Measurements from ENCODE around the gene KIAA0825. TPM values are rescaled to one million over a fixed set of nuclear protein-coding genes. Genes with fewer than 3 reads are reported as not detected.

KIAA0825 gene
- total and polyA plus RNA-seq, 2 experiments from 2014 or later, result 3.0 to 7.0 TPM

- 81 to 88% methylated on average over 4 of the region's 4 CpGs for WGBS, 2 experiments (ENCODE audit: low coverage in 1 of 2, low lambda C conversion rate in 2 of 2, missing lambda C conversion rate in 2 of 2)
- no peak overlapping the region for H3K9ac ChIP-seq
- no peaks in the 10 kb centered on the region for H3K4me1 ChIP-seq (ENCODE audit: insufficient read depth)
- no peak overlapping the region for H3K4me3 ChIP-seq
- no peaks in the 10 kb centered on the region for H3K9me2 ChIP-seq (ENCODE audit: insufficient read depth)
- 0 out of 2 replicates have a peak, but pooled peaks cover 2% of the 10 kb centered on the region for H3F3A ChIP-seq (ENCODE audit: insufficient read depth)
- H3K9me3 ChIP-seq (ENCODE audit: low read depth), result no peaks in the 10 kb centered on the region
- H3K27ac ChIP-seq, result no peak overlapping the region
- no peak for DNase-seq
- no peak for TF ChIP-seq EZH2 (IDR thresholded peaks at IDR 0.05; ENCODE audit: insufficient read depth, poor library complexity, severe bottlenecking)
- no peak for TF ChIP-seq EZH2phosphoT487 (IDR thresholded peaks at IDR 0.05; ENCODE audit: insufficient read depth, low read depth)
- no peak overlapping the region for H2AFZ ChIP-seq
- no peak overlapping the region for H3K4me2 ChIP-seq (ENCODE audit: unreplicated experiment)
- H3K79me2 ChIP-seq (ENCODE audit: insufficient read depth), result no peaks in the 10 kb centered on the region
- no peaks in the 10 kb centered on the region for H4K20me1 ChIP-seq (ENCODE audit: insufficient read depth)
- H3K36me3 ChIP-seq (ENCODE audit: low read depth), result no peaks in the 10 kb centered on the region; the same call in 1 of the 2 replicates
- in situ Hi-C loops (cut with MboI), result no loop called here
- H3K27me3 ChIP-seq (replicated peaks; ENCODE audit: insufficient read depth), result no peaks in the 10 kb centered on the region
These were observed 160.6 kb downstream of the KIAA0825 start for GRCh38 chr5:94457788-94458187.

DNA sequence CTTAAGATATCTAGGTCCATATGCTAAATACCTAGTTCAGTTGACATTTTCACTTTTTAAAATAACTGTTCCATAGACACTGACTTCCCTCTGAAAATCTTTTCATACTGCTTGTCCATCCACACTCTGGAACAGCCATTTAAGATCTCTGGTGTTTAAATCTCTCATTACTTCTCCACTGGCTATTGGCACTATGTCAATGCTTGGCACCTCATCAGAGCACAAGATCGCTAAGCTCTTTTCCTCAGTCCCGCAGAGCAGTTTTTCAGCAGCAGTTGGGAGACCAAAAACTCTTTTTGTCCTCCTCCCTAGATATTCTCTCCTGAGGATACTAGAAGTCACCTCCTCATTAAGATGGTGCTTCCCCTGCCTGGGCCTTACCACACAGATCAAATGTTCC lies 172.7 kb downstream of the KIAA0825 start:
- H3F3A ChIP-seq (ENCODE audit: insufficient read depth), result no peaks in the 10 kb centered on the region
- WGBS, 2 experiments (ENCODE audit: low coverage in 1 of 2, low lambda C conversion rate in 2 of 2, missing lambda C conversion rate in 2 of 2), result 98 to 100% methylated on average over 2 of the region's 2 CpGs
- H3K27ac ChIP-seq, result no peak overlapping the region
- H3K36me3 ChIP-seq (ENCODE audit: low read depth), result no peaks in the 10 kb centered on the region
- no peaks in the 10 kb centered on the region for H3K27me3 ChIP-seq (replicated peaks; ENCODE audit: insufficient read depth)
- in situ Hi-C loops (cut with MboI), result no loop called here
- H3K9me2 ChIP-seq (ENCODE audit: insufficient read depth), result no peaks in the 10 kb centered on the region
- H4K20me1 ChIP-seq (ENCODE audit: insufficient read depth), result no peaks in the 10 kb centered on the region
- DNase-seq, result no peak
- H3K4me1 ChIP-seq (ENCODE audit: insufficient read depth), result no peaks in the 10 kb centered on the region
- H3K9ac ChIP-seq, result no peak overlapping the region
- TF ChIP-seq EZH2phosphoT487 (IDR thresholded peaks at IDR 0.05; ENCODE audit: insufficient read depth, low read depth) (no peak), EZH2 (IDR thresholded peaks at IDR 0.05; ENCODE audit: insufficient read depth, poor library complexity, severe bottlenecking) (no peak)
- no peaks in the 10 kb centered on the region for H3K9me3 ChIP-seq (ENCODE audit: low read depth)
- no peak overlapping the region for H2AFZ ChIP-seq
- no peak overlapping the region for H3K4me3 ChIP-seq
- no peak overlapping the region for H3K4me2 ChIP-seq (ENCODE audit: unreplicated experiment)
- no peaks in the 10 kb centered on the region for H3K79me2 ChIP-seq (ENCODE audit: insufficient read depth)

DNA sequence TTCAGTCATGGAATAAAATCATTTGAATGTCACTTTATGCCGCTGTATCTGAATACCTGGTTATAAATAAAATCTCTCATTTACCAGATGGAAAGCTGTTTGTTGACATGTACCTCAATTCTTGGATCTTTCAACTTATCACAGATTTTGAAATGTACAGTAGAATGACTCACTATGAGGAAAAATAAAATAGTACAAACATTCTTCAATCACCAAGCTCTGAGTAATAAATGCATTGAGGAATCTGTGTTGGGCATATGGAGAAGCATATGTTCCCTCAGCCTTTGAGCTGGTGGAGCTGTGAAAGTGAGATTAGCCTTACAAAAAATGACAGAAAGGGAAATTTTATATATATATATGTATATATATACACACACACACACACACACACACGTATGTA lies 175.4 kb downstream of the KIAA0825 start:
- Histone ChIP-seq H3K9ac (no peak overlapping the region), H3K27ac (no peak overlapping the region), H3K4me3 (no peak overlapping the region), H3F3A (ENCODE audit: insufficient read depth) (no peaks in the 10 kb centered on the region), H3K9me3 (ENCODE audit: low read depth) (no peaks in the 10 kb centered on the region), H3K27me3 (replicated peaks; ENCODE audit: insufficient read depth) (no peaks in the 10 kb centered on the region), H3K36me3 (ENCODE audit: low read depth) (no peaks in the 10 kb centered on the region), H3K4me2 (ENCODE audit: unreplicated experiment) (no peak overlapping the region), H3K9me2 (ENCODE audit: insufficient read depth) (no peaks in the 10 kb centered on the region), H2AFZ (no peak overlapping the region), H3K79me2 (ENCODE audit: insufficient read depth) (no peaks in the 10 kb centered on the region), H3K4me1 (ENCODE audit: insufficient read depth) (no peaks in the 10 kb centered on the region), H4K20me1 (ENCODE audit: insufficient read depth) (no peaks in the 10 kb centered on the region)
- DNase-seq, result peak; percentile 13
- 92 to 95% methylated on average over 2 of the region's 2 CpGs for WGBS, 2 experiments (ENCODE audit: low coverage in 1 of 2, low lambda C conversion rate in 2 of 2, missing lambda C conversion rate in 2 of 2)
- TF ChIP-seq EZH2 (IDR thresholded peaks at IDR 0.05; ENCODE audit: insufficient read depth, poor library complexity, severe bottlenecking) (no peak), EZH2phosphoT487 (IDR thresholded peaks at IDR 0.05; ENCODE audit: insufficient read depth, low read depth) (no peak)
- in situ Hi-C loops (cut with MboI), result no loop called here

GRCh38 chr5:94442076-94442475 lies 176.3 kb downstream of the KIAA0825 start:
- 79 to 80% methylated on average over 1 of the region's 1 CpG for WGBS, 2 experiments (ENCODE audit: low coverage in 1 of 2, low lambda C conversion rate in 2 of 2, missing lambda C conversion rate in 2 of 2)
- Histone ChIP-seq H4K20me1 (ENCODE audit: insufficient read depth) (no peaks in the 10 kb centered on the region), H3K9me2 (ENCODE audit: insufficient read depth) (no peaks in the 10 kb centered on the region), H3K4me1 (ENCODE audit: insufficient read depth) (no peaks in the 10 kb centered on the region), H3K79me2 (ENCODE audit: insufficient read depth) (no peaks in the 10 kb centered on the region), H2AFZ (no peak overlapping the region), H3K4me3 (no peak overlapping the region), H3K9me3 (ENCODE audit: low read depth) (no peaks in the 10 kb centered on the region), H3K36me3 (ENCODE audit: low read depth) (no peaks in the 10 kb centered on the region), H3K27me3 (replicated peaks; ENCODE audit: insufficient read depth) (no peaks in the 10 kb centered on the region), H3F3A (ENCODE audit: insufficient read depth) (no peaks in the 10 kb centered on the region), H3K27ac (no peak overlapping the region), H3K4me2 (ENCODE audit: unreplicated experiment) (no peak overlapping the region), H3K9ac (no peak overlapping the region)
- in situ Hi-C loops (cut with MboI), result no loop called here
- TF ChIP-seq EZH2phosphoT487 (IDR thresholded peaks at IDR 0.05; ENCODE audit: insufficient read depth, low read depth), result no peak
- no peak for TF ChIP-seq EZH2 (IDR thresholded peaks at IDR 0.05; ENCODE audit: insufficient read depth, poor library complexity, severe bottlenecking)
- DNase-seq, result no peak

DNA sequence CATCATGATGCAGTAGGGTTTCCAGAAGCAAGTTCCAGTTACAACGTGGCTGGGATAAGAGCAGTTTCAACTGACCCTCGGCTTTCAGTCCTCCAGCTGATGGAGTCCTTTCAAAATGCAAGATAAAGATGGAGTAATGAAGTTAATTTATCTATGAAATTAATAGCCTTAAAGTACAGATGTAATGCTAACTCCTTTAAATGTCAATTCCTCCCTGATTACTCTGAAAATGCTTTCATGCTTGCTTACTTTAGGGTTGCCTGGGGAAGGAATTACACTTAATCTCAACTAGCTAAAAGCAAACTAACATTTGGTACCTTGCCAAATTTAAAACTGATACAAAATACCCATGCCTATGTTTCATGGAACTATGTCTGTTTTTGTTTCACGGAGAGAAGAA lies 178.4 kb downstream of the KIAA0825 start:
- Histone ChIP-seq H3K27ac (no peak overlapping the region), H3K9me2 (ENCODE audit: insufficient read depth) (no peaks in the 10 kb centered on the region), H3K9ac (no peak overlapping the region), H3K79me2 (ENCODE audit: insufficient read depth) (no peaks in the 10 kb centered on the region), H3F3A (ENCODE audit: insufficient read depth) (no peaks in the 10 kb centered on the region), H3K27me3 (replicated peaks; ENCODE audit: insufficient read depth) (no peaks in the 10 kb centered on the region), H2AFZ (no peak overlapping the region), H3K4me3 (no peak overlapping the region), H3K36me3 (ENCODE audit: low read depth) (no peaks in the 10 kb centered on the region), H3K9me3 (ENCODE audit: low read depth) (no peaks in the 10 kb centered on the region), H3K4me1 (ENCODE audit: insufficient read depth) (no peaks in the 10 kb centered on the region), H4K20me1 (ENCODE audit: insufficient read depth) (no peaks in the 10 kb centered on the region), H3K4me2 (ENCODE audit: unreplicated experiment) (no peak overlapping the region)
- 73 to 79% methylated on average over 3 of the region's 3 CpGs for WGBS, 2 experiments (ENCODE audit: low coverage in 1 of 2, low lambda C conversion rate in 2 of 2, missing lambda C conversion rate in 2 of 2)
- no peak for DNase-seq
- TF ChIP-seq EZH2 (IDR thresholded peaks at IDR 0.05; ENCODE audit: insufficient read depth, poor library complexity, severe bottlenecking), result no peak
- no peak for TF ChIP-seq EZH2phosphoT487 (IDR thresholded peaks at IDR 0.05; ENCODE audit: insufficient read depth, low read depth)
- in situ Hi-C loops (cut with MboI), result no loop called here
